Mucosa of rectum (tissue), 2 donors: Measurements from ENCODE around the gene SLC9A8.
"Not testable (repeated sequence)": the region's sequence is repeated elsewhere in the genome, so short reads cannot be mapped to it uniquely, and the experiment has no call there.

Experiments
- H3K27ac ChIP-seq, 2 donors: one replicate each; pipeline ENCODE4 v1.7.0; 2013; ENCODE audit warnings: inconsistent platforms in 2 of 2, low read depth in 2 of 2, low read length in 2 of 2
- H3K27me3 ChIP-seq, 2 donors: one replicate each; pipeline ENCODE4 v1.7.0; 2013; ENCODE audit warnings: low read length in 2 of 2; ENCODE audit not compliant: control insufficient read depth in 2 of 2, insufficient read depth in 2 of 2
- H3K36me3 ChIP-seq, 2 donors: one replicate each; pipeline ENCODE4 v1.7.0; 2013; ENCODE audit warnings: low read length in 2 of 2; ENCODE audit not compliant: control insufficient read depth in 2 of 2, insufficient read depth in 2 of 2
- H3K4me1 ChIP-seq, 2 donors: one replicate each; pipeline ENCODE4 v1.7.0; 2013; ENCODE audit warnings: low read length in 2 of 2, mild to moderate bottlenecking in 1 of 2; ENCODE audit not compliant: control insufficient read depth in 2 of 2, insufficient read depth in 2 of 2
- H3K4me3 ChIP-seq, 2 donors: one replicate each; pipeline ENCODE4 v1.7.0; 2013; ENCODE audit warnings: low read length in 2 of 2
- H3K9ac ChIP-seq, 2 donors: one replicate each; pipeline ENCODE4 v1.7.0; 2013; ENCODE audit warnings: low read length in 2 of 2, low read depth in 1 of 2, mild to moderate bottlenecking in 1 of 2
- H3K9me3 ChIP-seq, 2 donors: one replicate each; pipeline ENCODE4 v1.7.0; 2013; ENCODE audit warnings: low read length in 2 of 2; ENCODE audit not compliant: control insufficient read depth in 2 of 2
- donor health status: healthy.
- donor health status: Normal muscosa, but diverticular disease.

The SLC9A8 gene

DNA sequence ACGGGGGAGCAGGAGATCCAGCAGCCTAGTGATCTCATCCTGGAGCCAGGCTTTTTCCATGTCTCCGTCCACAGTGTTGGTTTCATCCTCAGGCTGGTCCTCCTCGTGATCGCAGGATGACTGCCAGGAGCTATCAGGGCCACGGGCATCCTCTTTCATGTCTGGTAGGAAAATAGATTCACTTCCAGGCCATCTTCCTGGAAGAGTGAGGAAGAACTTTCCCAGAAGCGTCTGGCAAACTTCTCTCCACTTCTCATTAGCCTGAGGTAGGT is 15.3 kb upstream of the SLC9A8 start:
- Histone ChIP-seq H3K4me1 (peaks cover 21 to 24% of the 10 kb centered on the region in 2 donors), H3K27me3 (no peaks in the 10 kb centered on the region), H3K27ac (peak overlapping the region in 1 of 2 donors; percentile 57), H3K9ac (no peak overlapping the region), H3K4me3 (no peak overlapping the region), H3K36me3 (no peaks in the 10 kb centered on the region), H3K9me3 (no peaks in the 10 kb centered on the region)

DNA sequence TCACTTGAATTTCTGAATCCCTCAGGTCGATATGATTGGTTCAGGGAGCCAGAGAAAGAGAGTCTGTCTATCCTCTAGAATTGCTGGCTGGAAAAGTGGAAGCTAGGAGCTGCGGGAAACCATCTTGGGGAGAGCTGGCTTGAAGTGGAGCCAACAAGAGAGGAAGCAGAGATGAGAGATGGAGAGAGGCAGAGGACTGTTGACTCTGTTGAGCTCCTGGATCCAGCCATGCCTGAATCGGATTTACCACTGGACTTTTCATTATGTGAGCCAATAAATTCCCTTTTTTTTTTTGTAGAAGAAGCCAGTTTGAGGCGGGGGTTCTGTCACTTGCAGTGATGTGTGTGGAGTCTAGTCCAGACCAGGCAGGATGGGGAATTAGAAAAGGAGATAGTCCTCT is 13.9 kb upstream of the SLC9A8 start:
- H3K4me1 ChIP-seq: peaks cover 21 to 24% of the 10 kb centered on the region in 2 donors
- no peak overlapping the region for H3K9ac ChIP-seq
- no peaks in the 10 kb centered on the region for H3K9me3 ChIP-seq
- no peak overlapping the region for H3K4me3 ChIP-seq
- H3K36me3 ChIP-seq: no peaks in the 10 kb centered on the region
- H3K27ac ChIP-seq: no peak overlapping the region
- no peaks in the 10 kb centered on the region for H3K27me3 ChIP-seq

DNA sequence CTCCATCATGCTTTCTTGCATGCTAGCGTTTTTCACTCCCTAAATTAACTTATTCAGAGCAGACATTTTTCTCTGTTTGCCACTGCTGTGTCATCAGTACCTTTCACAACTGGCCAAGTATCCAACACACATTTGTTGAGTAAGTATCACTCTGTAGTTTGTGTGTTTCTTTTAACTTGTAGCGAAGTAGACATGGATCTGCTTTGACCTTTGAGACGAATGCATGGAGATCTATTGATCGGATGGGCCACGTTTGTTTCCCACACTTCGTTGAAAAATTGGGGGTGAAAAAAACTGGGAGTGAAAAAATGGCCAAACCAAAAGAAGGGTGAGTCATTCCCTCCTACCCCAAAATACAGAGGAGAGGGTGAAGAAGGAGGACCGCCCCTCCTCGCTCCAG is 12.9 kb upstream of the SLC9A8 start:
- Histone ChIP-seq H3K9me3 (no peaks in the 10 kb centered on the region), H3K4me1 (peaks cover 15 to 16% of the 10 kb centered on the region in 2 donors), H3K27me3 (no peaks in the 10 kb centered on the region), H3K4me3 (no peak overlapping the region), H3K36me3 (no peaks in the 10 kb centered on the region), H3K27ac (no peak overlapping the region), H3K9ac (no peak overlapping the region)

DNA sequence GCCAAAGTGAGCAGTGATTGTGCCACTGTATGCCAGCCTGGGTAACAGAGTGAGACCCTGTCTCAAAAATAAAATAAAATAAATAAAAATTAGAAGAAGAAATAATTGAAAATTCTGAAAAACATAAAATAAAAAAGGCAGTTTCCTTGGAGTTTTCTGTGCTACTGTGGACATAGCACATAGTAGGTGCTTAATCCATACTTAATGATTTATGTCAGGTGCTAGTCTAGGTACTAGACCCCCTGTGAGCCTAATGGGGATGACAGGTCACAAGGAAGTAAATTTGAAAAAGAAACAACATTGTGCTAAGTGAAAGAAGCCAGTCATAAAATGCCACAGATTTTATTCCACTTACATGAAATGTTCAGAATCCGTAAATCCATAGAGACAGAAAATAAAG is 9.2 kb upstream of the SLC9A8 start:
- Histone ChIP-seq H3K27ac (peak overlapping the region in 1 of 2 donors; percentile 58), H3K4me3 (no peak overlapping the region), H3K9me3 (no peaks in the 10 kb centered on the region), H3K9ac (no peak overlapping the region), H3K36me3 (no peaks in the 10 kb centered on the region), H3K27me3 (no peaks in the 10 kb centered on the region), H3K4me1 (peaks cover 2 to 19% of the 10 kb centered on the region in 2 donors)

DNA sequence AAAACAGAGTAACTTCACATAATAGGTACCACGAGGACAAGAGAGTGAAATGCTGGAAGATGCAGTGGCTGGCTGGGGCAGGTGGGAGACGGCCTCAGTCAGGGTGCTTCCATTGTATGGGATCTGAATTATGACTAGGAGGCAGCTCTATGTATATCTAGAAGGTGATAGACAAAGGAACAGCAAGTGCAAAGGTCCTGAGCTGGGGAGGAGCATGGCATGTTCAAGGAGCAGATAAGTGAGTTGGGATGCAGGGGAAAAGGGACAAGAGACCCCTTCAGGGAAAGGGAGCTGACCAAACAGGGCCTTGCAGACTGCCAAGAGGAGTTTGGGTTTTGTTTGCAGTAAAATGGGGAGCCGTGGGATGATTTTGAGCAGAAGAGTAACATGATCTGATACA is 8.3 kb upstream of the SLC9A8 start:
- H3K4me1 ChIP-seq: peaks cover 2 to 19% of the 10 kb centered on the region in 2 donors
- H3K36me3 ChIP-seq: no peaks in the 10 kb centered on the region
- H3K9ac ChIP-seq: no peak overlapping the region
- H3K27me3 ChIP-seq: no peaks in the 10 kb centered on the region
- H3K9me3 ChIP-seq: no peaks in the 10 kb centered on the region
- no peak overlapping the region for H3K4me3 ChIP-seq
- peak overlapping the region; percentile 78 to 82 for H3K27ac ChIP-seq

DNA sequence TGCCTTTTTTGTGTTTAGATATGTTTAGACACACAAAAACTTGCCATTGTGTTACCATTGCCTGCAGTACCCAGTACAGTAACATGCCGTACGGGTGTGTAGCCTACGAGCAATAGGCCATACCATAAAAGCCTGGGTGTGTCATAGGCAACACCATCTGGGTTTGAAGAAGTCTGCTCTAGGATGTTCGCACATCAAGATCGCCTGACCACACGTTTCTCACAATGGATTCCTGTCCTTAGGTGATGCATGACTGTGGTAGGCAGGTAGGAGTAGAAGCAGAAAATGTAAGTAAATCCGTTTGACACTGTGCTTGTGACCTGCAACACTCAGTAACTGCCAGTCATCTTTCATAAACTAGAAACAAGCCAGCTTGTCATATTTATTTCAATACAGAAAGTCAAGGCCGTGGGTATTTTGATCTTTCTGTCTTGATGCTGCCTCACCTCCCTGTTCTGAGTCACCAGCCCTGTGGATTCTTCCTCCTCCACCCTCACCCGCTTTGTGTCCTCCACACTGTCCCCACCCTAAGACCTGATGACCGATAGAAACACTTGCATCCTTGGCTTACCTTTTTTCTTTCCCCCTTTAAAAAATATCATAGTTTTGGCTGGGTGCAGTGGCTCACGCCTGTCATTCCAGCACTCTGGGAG is 7.3 kb upstream of the SLC9A8 start:
- peak overlapping the region; percentile 78 to 82 for H3K27ac ChIP-seq
- H3K4me1 ChIP-seq: peaks cover 2 to 19% of the 10 kb centered on the region in 2 donors
- H3K9me3 ChIP-seq, H3K27me3 ChIP-seq, H3K36me3 ChIP-seq: not testable (repeated sequence)
- H3K4me3 ChIP-seq: peak overlapping the region in 1 of 2 donors; percentile 0
- peak overlapping the region in 1 of 2 donors; percentile 53 for H3K9ac ChIP-seq

DNA sequence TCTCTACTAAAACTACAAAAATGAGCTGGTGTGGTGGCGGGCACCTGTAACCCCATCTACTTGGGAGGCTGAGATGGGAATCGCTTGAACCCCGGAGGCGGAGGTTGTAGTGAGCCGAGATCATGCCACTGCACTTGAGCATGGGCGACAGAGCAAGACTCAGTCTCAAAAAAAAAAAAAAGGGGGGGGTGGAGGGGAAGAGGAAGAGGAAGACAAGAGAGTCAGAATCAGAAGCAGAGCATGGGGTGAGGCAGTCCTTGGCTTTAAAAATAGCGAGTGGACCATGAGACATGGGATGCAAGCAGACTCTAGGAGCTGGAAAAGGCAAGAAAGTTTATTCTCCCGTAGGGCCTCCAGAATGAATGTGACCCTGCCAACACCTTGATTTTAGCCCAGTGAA is 3.9 kb upstream of the SLC9A8 start:
- Histone ChIP-seq H3K9ac (no peak overlapping the region), H3K36me3 (no peaks in the 10 kb centered on the region), H3K4me3 (no peak overlapping the region), H3K9me3 (no peaks in the 10 kb centered on the region), H3K27me3 (no peaks in the 10 kb centered on the region), H3K27ac (no peak overlapping the region), H3K4me1 (peaks cover 15 to 26% of the 10 kb centered on the region in 2 donors)

DNA sequence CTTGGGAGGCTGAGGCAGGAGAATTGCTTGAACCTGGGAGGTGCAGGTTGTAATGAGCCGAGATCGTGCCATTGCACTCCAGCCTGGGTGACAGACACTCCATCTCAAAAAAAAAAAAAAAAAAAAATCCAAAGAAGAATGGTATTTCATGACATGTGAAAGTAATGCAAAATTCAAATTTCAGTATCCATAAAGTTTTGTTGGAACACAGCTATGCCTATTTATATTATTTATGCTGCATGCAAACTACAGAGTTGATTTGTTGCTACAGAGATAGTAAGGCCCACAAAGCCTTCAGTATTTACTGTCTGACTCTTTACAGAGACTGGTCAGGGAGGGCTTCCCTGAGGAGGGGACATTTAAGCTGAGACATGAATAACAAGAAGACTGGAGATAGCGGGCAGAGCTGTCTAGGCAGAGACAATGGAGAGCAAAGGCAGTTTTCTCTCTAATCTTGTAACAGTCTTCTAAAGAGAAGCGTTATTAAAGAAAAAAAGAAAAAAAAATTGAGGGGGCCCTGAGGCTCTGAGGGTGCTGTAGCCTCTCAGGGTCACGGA is 2.7 kb upstream of the SLC9A8 start:
- H3K9me3 ChIP-seq: no peaks in the 10 kb centered on the region
- no peak overlapping the region for H3K9ac ChIP-seq
- H3K4me3 ChIP-seq: no peak overlapping the region
- no peaks in the 10 kb centered on the region for H3K27me3 ChIP-seq
- H3K36me3 ChIP-seq: peaks cover under 1 to 3% of the 10 kb centered on the region in 2 donors
- peaks cover 23 to 24% of the 10 kb centered on the region in 2 donors for H3K4me1 ChIP-seq
- no peak overlapping the region for H3K27ac ChIP-seq

DNA sequence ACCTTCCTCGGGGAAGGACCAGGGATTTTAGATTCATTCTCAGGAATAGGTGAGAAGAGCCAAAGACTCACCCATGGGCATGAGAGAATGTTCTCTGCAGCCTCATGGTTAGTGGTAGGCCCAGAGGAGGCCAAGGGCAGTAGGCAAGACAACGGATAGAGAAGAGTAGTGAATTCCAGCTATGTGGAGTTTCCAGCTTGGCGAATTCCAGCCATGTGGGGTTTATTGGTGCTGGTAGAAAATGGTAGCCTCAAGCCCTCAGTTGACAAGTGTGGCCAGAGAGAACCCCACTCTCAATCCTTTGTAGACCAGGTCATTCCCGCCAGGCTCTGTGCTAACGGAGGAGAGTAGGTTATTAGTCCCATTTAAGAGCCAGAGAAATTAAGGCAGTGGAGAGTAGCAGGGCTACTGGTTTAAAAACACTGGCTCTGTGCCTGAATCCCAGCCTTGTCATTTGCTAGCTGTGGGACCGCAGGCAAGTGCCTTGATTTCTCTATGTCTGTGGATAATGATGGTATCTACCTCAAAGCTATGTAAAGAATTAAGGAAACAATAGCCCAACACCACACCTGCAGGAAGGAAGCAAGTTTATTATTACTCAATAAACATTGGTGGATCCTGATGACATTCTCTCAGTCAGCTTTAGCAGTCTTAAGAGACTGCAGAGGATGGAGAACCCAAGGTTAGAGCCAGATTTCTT is 2.0 kb upstream of the SLC9A8 start:
- H3K27me3 ChIP-seq: no peaks in the 10 kb centered on the region
- peaks cover 20 to 21% of the 10 kb centered on the region in 2 donors for H3K4me1 ChIP-seq
- H3K4me3 ChIP-seq: no peak overlapping the region
- peaks cover 4 to 8% of the 10 kb centered on the region in 2 donors for H3K36me3 ChIP-seq
- no peaks in the 10 kb centered on the region for H3K9me3 ChIP-seq
- H3K9ac ChIP-seq: no peak overlapping the region
- H3K27ac ChIP-seq: peak overlapping the region in 1 of 2 donors; percentile 0

DNA sequence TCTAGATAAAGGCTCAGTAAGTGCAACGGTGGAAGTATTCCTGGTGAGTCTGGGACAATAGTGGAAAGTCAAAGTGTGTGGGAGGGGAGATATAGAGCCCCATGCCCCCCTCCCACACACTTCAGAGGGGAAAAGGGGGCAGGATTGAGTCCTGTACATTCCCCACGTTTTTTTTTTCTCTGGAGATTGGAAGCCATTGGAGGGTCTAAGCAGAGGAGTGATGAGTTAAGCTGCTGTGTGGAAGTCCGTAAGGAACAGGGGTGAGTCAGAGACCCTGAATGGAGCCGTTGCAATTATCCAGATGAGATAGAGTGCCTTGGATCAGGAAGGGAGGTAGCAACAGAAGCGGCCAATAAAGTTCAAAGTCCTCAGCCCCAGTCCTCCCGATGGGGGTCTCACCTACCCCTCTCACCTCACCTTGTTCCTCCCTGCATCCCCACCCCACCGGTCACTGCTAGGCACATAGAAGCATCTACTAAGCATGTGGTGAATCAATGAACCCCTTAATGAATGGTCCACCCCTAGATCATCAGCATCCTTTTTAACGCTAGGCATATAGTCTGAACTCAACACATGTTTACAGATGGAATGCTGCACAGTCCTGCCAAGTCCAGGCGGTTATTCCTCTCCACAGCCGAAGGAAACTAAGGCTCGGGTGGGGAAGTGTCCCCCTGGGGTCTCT is 662 bp upstream of the SLC9A8 start:
- peaks cover 8 to 12% of the 10 kb centered on the region in 2 donors for H3K36me3 ChIP-seq
- H3K9me3 ChIP-seq: no peaks in the 10 kb centered on the region
- H3K4me3 ChIP-seq: peak overlapping the region; percentile 80 to 84
- no peaks in the 10 kb centered on the region for H3K27me3 ChIP-seq
- peak overlapping the region; percentile 89 to 93 for H3K27ac ChIP-seq
- peak overlapping the region; percentile 74 to 92 for H3K9ac ChIP-seq
- H3K4me1 ChIP-seq: peaks cover 19 to 21% of the 10 kb centered on the region in 2 donors
